Measurements from ENCODE around the gene TLR8.
"Not testable (repeated sequence)": the region's sequence is repeated elsewhere in the genome, so short reads cannot be mapped to it uniquely, and the experiment has no call there.

TLR8 gene

DNA sequence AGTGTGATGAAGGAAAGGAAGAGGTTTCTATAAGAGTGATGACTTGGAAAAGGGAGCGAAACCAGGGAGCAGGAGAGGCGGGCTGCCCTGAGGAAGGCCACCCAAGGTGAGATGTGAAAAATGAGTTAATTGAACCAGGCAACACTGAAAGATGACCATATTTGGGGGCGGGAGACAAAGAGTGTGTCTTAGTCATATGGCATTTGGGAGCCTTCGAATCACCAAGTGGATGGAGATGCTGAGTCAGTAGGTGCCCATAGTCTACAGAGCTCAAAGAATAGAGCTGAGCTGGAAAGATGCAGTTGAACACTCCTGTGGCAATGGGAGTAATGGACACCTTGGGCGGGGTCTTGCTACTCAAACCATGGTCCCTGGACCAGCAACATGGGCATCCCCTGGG, 8.3 kb upstream of the TLR8 start:
- DNase-seq (ENCODE audit: low read depth) = no peak

DNA sequence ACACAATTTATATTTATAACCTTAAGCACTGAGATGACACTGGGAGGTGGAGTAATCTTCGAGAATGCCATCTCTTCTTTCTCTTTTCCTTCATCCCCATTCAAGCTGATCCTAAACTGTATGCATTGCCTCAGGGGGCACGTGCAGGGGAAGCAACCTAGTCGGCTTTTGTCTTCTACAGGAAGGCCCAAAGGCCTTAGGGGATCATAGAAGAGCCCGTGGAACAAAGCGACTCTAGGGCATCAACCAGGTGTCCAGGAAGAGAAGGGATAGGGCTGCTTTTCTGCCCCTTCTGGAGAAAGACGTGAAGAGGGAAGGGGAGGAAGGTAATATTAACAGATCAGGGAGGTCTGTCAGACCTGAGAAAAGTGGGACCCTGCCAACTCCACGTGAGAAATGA, 6.9 kb upstream of the TLR8 start:
- DNase-seq (ENCODE audit: low read depth) = no peak

DNA sequence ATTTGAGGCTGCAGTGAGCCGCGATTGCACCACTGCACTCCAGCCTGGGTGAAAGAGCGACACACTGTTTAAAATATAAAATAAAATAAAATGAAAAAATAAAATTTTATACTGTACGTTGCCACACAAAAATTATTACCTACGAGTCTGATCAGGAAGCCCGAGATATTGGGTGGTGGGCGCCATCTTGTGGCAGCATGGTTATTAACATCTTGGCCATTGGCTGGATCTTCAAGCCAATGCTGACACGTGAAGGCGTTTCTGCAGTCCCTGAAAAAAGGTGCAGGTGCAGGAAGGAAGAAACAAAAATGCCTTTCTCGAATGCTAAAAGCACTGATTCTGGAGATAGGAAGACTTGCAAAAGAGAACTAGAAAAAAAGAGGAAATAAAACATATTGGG, 4.9 kb upstream of the TLR8 start:
- DNase-seq (ENCODE audit: low read depth) = peak; percentile 25

DNA sequence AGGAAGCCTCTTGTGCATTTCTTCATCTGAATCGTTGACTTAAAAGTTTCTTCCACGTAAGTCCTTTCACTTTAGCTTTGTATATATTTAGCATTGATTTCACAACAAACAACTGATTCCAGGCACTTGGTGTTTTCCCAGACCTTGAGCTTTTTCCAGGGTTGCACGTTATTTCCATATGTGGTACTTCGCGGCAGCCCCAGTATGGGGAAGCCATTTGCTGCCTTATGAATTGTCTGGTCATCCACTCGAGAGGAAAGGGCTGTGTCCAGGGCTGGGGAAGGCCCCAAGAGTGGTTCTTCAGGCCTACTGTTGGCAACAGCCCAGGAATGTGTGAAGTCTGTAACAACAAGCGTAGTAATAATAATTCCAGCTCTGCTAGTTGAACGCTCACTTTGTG, 2.8 kb upstream of the TLR8 start:
- no peak for DNase-seq (ENCODE audit: low read depth)

DNA sequence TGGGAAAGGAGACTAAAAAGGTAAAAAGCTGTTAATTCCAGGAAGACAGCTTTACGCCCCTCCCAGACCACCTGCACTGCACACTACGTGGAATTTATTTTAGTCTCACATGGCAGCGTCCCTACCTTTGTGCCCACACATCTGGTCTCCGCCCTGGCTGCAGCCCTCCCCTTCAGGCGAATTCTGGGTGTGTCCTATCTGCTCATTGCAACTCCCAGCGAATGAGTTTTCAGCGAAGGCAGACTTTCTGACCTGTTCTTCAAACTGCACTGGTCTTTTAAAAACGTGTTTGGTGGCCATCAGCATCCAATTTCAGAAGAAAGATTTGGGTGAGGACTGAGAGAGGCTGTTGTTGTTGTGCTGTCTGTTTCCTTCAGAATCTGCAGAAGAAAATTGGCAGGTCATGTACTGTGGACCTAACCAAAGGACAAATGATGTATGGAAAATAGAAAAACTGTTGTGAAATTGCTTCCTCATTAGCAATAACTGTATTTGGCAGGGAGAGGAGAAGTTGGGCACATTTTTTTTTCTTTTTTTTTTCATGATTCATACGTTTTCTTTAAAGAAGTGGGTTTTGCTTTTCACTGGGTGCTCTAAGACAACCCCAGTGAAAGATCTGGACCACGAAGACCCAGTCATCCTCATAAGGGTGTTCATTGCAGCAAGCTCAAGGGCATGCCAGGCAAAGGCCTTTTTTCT, 4.2 kb downstream of the TLR8 start:
- no peak for DNase-seq (ENCODE audit: low read depth)

DNA sequence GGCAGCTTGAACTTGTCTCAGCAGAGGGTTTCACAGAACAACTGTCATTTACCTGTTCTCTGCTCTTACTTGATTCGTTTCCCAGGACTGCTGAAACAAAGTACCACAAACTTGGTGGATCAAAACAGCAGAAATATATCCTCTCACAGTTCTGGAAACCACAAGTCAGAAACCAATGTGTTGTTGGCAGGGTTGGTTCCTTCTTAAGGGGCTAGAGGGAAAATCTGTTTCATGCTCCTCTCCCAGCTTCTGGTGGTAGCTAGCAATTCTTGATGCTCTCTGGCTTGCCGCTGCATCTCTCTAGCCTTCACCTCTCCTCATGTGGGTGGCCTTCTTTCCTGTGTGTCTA, 4.7 kb downstream of the TLR8 start:
- no peak for DNase-seq (ENCODE audit: low read depth)

DNA sequence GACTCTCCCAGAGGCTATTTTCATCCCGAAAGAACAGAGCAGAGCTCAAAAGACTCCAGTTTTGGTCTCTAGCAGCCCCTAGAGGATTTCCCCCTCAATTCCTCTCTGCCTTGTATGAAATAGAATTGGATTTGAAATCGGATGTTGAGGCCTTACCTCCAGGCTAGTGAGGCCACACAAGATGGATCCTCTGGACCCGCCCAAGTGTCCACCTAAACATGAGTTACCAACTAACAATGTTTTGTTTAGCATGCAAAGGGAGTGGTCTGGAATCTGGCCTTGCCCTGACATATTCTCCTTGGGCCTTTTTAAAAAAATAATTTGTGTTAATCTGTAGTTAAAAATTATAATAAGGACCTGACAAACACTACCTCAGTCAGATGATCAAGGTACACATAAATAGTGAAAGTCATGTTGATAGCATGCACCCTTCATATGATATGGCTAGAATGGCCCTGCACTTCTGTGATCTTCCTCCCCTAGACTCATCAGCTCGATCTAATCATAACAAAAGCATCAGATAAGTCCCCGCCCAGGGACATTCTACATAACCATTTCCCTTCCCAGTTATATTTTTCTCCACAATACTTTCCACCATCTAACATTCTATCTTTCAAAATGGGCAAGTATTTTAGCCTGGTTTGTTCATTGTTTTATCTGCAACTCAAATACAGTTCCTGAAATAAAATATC, 6.5 kb downstream of the TLR8 start:
- no peak for DNase-seq (ENCODE audit: low read depth)

DNA sequence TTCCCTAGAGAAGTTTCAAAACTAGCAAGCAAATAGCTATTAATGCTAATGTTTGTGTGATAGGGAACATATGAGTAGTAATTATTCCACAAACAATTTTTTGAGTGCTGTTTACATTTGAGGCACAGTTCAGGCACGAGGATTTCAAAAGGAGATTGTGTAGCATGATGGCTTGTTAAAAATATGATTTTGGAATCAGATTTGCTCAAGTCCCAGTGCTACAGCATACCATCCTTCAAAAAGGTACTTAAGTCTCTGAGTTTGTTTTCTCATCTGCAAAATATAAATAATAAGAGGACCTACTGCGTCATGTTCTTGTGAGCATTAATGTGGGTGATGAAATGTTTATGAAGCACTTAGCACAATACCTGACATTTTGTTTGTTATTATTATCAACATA, 11.3 kb downstream of the TLR8 start:
- no peak for DNase-seq (ENCODE audit: low read depth)

DNA sequence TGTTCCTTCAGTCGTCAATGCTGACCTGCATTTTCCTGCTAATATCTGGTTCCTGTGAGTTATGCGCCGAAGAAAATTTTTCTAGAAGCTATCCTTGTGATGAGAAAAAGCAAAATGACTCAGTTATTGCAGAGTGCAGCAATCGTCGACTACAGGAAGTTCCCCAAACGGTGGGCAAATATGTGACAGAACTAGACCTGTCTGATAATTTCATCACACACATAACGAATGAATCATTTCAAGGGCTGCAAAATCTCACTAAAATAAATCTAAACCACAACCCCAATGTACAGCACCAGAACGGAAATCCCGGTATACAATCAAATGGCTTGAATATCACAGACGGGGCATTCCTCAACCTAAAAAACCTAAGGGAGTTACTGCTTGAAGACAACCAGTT, 12.6 kb downstream of the TLR8 start:
- DNase-seq (ENCODE audit: low read depth) = no peak

DNA sequence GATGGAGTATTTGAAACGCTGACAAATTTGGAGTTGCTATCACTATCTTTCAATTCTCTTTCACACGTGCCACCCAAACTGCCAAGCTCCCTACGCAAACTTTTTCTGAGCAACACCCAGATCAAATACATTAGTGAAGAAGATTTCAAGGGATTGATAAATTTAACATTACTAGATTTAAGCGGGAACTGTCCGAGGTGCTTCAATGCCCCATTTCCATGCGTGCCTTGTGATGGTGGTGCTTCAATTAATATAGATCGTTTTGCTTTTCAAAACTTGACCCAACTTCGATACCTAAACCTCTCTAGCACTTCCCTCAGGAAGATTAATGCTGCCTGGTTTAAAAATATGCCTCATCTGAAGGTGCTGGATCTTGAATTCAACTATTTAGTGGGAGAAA, 13.2 kb downstream of the TLR8 start:
- DNase-seq (ENCODE audit: low read depth) = no peak

DNA sequence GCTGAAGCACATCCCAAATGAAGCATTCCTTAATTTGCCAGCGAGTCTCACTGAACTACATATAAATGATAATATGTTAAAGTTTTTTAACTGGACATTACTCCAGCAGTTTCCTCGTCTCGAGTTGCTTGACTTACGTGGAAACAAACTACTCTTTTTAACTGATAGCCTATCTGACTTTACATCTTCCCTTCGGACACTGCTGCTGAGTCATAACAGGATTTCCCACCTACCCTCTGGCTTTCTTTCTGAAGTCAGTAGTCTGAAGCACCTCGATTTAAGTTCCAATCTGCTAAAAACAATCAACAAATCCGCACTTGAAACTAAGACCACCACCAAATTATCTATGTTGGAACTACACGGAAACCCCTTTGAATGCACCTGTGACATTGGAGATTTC, 14.6 kb downstream of the TLR8 start:
- no peak for DNase-seq (ENCODE audit: low read depth)

DNA sequence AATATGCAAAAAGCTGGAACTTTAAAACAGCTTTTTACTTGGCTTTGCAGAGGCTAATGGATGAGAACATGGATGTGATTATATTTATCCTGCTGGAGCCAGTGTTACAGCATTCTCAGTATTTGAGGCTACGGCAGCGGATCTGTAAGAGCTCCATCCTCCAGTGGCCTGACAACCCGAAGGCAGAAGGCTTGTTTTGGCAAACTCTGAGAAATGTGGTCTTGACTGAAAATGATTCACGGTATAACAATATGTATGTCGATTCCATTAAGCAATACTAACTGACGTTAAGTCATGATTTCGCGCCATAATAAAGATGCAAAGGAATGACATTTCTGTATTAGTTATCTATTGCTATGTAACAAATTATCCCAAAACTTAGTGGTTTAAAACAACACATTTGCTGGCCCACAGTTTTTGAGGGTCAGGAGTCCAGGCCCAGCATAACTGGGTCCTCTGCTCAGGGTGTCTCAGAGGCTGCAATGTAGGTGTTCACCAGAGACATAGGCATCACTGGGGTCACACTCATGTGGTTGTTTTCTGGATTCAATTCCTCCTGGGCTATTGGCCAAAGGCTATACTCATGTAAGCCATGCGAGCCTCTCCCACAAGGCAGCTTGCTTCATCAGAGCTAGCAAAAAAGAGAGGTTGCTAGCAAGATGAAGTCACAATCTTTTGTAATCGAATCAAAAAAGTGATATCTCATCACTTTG, 15.6 kb downstream of the TLR8 start:
- no peak for DNase-seq (ENCODE audit: low read depth)

DNA sequence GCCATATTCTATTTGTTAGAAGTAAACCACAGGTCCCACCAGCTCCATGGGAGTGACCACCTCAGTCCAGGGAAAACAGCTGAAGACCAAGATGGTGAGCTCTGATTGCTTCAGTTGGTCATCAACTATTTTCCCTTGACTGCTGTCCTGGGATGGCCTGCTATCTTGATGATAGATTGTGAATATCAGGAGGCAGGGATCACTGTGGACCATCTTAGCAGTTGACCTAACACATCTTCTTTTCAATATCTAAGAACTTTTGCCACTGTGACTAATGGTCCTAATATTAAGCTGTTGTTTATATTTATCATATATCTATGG, 16.1 kb downstream of the TLR8 start:
- DNase-seq (ENCODE audit: low read depth) = no peak

DNA sequence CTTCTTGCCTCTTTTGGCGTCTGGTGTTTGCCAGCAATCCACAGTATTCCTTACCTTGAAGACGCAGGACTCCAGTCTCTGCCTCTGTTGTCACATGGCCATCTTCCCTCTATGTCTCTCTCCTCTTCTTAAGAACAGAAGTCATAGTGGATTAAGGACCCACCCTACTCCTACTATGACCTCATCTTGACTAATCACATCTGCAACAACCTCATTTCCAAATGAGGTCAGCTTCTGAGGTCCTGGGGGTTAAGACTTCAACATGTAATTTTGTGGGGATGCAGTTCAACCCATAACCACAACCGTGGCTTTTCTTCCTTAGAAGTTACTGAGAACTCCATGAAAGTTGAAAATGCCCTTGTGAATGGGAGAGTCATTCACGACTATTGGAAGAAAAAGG, 23.3 kb downstream of the TLR8 start:
- DNase-seq (ENCODE audit: low read depth) = no peak

DNA sequence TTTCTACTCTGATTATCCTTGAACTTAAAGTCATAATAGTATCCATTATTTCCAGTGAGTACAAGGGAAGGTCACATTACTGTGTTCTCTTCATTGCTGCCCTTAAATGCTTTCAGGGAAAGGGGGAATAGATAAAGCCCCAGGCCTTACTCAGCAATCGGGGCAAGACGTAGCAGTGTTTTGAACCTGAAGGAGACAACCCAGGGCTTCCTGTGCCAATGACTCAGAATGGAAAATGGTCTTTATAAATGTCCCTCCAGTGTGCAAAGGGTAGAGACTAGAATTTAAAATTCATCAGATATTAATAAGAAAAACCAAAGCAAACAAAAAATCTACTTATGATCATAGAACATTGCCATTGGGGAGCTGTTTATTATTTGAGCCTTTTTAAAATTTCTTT, 23.7 kb downstream of the TLR8 start:
- no peak for DNase-seq (ENCODE audit: low read depth)

DNA sequence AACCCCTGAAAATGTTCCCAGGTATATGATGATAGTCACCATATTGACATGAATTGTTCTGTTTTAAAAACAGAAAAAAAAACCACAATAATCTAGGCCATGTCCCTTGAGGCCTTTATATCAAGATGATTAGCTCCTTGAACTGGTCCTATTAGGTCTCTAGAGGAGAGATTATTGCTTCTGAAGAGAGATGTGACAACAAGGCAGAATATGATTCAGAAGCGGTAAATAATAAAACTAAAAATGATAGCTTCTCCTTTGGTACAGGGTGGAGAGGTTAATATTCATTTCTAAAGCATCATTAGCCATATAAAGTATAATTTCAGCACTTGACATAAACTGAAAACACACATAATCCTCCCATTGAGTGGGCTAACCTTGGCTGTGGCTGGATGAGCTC, 25.8 kb downstream of the TLR8 start:
- no peak for DNase-seq (ENCODE audit: low read depth)

DNA sequence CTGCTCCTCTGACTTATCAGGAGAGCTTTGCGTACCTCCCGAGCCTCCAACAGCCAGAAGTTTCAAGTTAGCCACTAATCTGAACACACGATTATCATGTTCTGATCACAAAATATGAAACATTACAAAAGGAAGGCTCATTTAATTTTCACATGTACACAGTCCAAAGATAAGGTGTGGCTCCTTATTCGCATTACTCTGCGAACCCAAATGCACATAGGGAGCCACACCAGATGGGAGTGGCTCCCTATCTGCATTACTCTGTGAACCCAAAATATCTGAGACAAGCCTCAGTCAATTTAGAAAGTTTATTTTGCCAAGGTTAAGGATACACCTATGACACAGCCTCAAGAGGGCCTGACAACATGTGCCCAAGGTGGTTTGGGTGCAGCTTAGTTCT, 28.4 kb downstream of the TLR8 start:
- DNase-seq (ENCODE audit: low read depth) = no peak

DNA sequence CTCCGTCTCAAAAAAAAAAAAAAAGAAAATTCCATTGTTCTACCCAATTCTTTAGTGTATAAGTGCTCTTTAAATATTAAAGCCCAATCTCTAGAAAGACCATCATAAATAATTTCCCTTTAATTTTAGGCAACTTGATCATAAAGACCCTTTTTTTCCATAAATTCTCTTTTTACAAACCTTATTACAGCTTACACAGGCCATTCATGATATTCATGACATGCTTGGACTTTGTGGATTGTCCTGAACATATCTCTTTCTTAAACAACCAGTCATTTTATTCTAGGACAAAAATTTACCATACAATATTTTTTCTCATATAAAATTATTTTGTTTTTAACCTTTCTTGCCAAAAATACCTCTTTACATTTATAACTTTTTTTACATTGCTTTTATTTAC, 30.5 kb downstream of the TLR8 start:
- DNase-seq (ENCODE audit: low read depth) = no peak

DNA sequence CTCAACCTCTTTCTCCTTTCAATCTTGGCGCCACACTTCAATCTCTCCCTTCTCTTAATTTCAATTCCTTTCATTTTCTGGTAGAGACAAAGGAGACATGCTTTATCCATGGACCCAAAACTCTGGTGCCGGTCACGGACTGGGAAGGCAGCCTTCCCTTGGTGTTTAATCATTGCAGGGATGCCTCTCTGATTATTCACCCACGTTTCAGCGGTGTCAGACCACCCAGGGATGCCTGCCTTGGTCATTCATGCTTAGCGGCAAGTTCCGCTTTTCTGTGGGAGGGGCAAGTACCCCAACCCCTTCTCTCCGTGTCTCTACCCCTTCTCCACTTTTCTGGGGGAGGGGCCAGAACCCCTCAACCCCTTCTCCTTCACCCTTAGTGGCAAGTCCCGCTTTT, 34.1 kb downstream of the TLR8 start:
- not testable (repeated sequence) for DNase-seq (ENCODE audit: low read depth)

DNA sequence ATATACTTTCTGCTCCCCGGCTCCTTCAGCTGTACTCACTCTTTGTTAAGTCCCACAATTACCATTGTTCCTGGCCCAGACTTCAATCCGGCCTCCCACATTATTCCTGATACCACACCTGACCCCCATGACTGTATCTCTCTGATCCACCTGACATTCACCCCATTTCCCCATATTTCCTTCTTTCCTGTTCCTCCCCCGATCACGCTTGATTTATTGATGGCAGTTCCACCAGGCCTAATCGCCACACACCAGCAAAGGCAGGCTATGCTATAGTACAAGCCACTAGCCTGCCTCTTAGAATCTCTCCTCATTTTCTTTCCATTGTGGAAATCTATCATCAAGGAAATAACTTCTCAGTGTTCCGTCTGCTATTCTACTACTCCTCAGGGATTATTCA, 37.2 kb downstream of the TLR8 start:
- not testable (repeated sequence) for DNase-seq (ENCODE audit: low read depth)

DNA sequence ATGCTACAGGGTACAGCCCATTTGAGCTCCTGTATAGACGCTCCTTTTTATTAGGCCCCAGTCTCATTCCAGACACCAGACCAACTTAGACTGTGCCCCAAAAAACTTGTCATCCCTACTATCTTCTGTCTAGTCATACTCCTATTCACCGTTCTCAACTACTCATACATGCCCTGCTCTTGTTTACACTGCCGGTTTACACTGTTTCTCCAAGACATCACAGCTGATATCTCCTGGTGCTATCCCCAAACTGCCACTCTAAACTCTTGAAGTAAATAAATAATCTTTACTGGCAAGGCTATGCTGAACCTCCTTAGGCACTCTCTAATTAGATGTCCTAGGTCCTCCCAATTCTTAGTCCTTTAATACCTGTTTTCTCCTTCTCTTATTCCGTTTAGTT, 38.0 kb downstream of the TLR8 start:
- DNase-seq (ENCODE audit: low read depth) = not testable (repeated sequence)

DNA sequence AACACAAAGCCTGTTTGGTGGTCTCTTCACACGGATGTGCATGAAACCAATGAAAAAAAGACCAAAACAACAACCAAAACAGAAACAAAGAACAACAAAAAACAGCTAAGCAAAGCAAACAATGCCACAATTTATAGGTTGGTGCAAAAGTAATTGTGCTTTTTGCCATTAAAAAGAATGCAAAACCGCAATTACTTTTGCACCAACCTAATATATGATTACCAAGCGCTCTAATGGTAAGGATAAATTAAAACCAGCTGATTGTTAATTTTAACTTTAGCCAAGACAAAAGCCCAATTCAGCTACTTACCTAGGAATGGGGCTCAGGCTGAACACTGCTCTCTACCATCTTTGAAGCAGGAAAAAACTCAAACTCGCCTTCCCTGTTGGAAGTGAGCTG, 39.1 kb downstream of the TLR8 start:
- DNase-seq (ENCODE audit: low read depth) = no peak

DNA sequence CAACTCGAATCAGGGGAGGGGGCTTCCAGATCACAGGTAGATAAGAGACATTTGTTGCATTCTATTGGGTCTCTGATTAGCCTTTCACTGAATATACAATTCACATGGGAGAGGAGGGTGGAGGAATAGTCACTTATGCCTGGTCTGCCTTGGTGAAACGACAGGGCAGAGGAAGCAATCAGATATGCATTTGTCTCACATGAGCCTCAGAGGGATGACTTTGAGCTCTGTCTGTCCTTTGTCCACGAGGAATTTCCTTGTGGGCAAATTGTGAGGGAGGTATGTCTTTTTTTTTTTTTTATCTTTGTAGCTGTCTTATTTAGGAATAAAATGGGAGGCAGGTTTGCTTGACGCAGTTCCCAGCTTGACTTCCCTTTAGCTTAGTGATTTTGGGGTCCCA, 40.0 kb downstream of the TLR8 start:
- no peak for DNase-seq (ENCODE audit: low read depth)
